Karpas-422 (cell line): ENCODE data around the gene NMT1. TPM values are rescaled to one million over a fixed set of nuclear protein-coding genes. Genes with fewer than 3 reads are reported as not detected.

Experiments
- DNase-seq: peaks from one replicate; pipeline ENCODE4 v3.0.0-alpha.2; 2015
- H2AFZ ChIP-seq: fragments of 200-600 bp; sonication (generic); 2 replicates; pipeline ENCODE4 v1.6.1; 2014; ENCODE audit warnings: antibody characterized with exemption, low read length, mixed read lengths
- H3K27ac ChIP-seq: fragments of 200-600 bp; sonication (generic); 2 replicates; pipeline ENCODE4 v1.5.1; 2014; ENCODE audit warnings: mild to moderate bottlenecking, low read length, moderate library complexity
- H3K27me3 ChIP-seq: fragments of 200-600 bp; sonication (generic); 2 replicates; pipeline ENCODE4 v1.6.1; 2014; ENCODE audit warnings: low read length, mixed read lengths
- H3K36me3 ChIP-seq: fragments of 200-600 bp; sonication (generic); 2 replicates; pipeline ENCODE4 v1.6.1; 2014; ENCODE audit warnings: low read length, mixed read lengths; ENCODE audit not compliant: insufficient read depth
- H3K4me1 ChIP-seq: fragments of 200-600 bp; sonication (generic); 2 replicates; pipeline ENCODE4 v1.6.1; 2014; ENCODE audit warnings: mild to moderate bottlenecking, low read length, mixed read lengths
- H3K4me2 ChIP-seq: fragments of 200-600 bp; sonication (generic); 2 replicates; pipeline ENCODE4 v1.6.1; 2014; ENCODE audit warnings: low read length, low read depth, mild to moderate bottlenecking; ENCODE audit not compliant: poor library complexity, severe bottlenecking
- H3K4me3 ChIP-seq: fragments of 200-600 bp; sonication (generic); 2 replicates; pipeline ENCODE4 v1.5.1; 2014; ENCODE audit warnings: mild to moderate bottlenecking, antibody characterized with exemption, low read length, mixed read lengths
- H3K79me2 ChIP-seq: fragments of 200-600 bp; sonication (generic); 2 replicates; pipeline ENCODE4 v1.6.1; 2014; ENCODE audit warnings: mild to moderate bottlenecking, low read length, mixed read lengths
- H3K9ac ChIP-seq: fragments of 200-600 bp; sonication (generic); 2 replicates; pipeline ENCODE4 v1.6.0; 2014; ENCODE audit warnings: low read length
- H3K9me2 ChIP-seq: fragments of 200-600 bp; sonication (generic), shearing (Covaris generic); replicated peaks from 2 replicates; pipeline ENCODE4 v1.6.0; 2014; ENCODE audit warnings: mild to moderate bottlenecking, low read length, moderate library complexity; ENCODE audit not compliant: insufficient read depth
- H3K9me3 ChIP-seq: fragments of 300-700, 200-600 bp; sonication (generic); 2 replicates; pipeline ENCODE4 v1.6.1; 2014; ENCODE audit warnings: low read length, mixed read lengths
- H4K20me1 ChIP-seq: fragments of 200-600 bp; sonication (generic); 2 replicates; pipeline ENCODE4 v1.6.1; 2014; ENCODE audit warnings: mild to moderate bottlenecking, antibody characterized with exemption, low read length, low read depth; ENCODE audit not compliant: insufficient read depth
- total RNA-seq: library from RNA; depleted of rRNA; stranded (reverse); fragments of >200 nt; shearing (Covaris generic); gene quantifications from 2 replicates; pipeline ENCODE4 v1.2.3, GENCODE V29; 2014; ENCODE audit warnings: low replicate concordance

The NMT1 gene
- total RNA-seq, 1 experiment from 2014 or later: 48.5 TPM

DNA sequence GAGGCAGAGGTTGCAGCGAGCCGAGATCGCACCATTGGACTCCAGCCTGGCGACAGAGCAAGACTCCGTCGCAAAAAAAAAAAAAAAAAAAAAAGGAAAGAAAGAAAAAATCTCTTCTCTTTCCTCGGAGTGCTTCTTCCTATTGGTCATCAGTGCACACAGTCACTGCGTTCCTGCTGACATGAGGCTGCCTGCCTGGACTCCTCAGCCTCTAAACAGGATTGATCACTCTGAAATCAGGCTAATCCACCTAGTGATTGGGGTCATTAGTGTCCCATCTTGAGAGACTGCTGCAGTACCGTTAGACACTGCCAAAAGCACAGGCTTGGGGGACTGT lies 40.4 kb downstream of the NMT1 start:
- no peaks in the 10 kb centered on the region for H3K9me3 ChIP-seq
- peaks cover 28% of the 10 kb centered on the region for H3K36me3 ChIP-seq
- H2AFZ ChIP-seq: no peak overlapping the region
- H3K9me2 ChIP-seq: no peaks in the 10 kb centered on the region
- no peaks in the 10 kb centered on the region for H3K27me3 ChIP-seq
- no peak overlapping the region for H3K4me2 ChIP-seq
- H3K4me1 ChIP-seq: peaks cover 2% of the 10 kb centered on the region
- DNase-seq: no peak
- no peak overlapping the region for H3K9ac ChIP-seq
- H3K27ac ChIP-seq: no peak overlapping the region
- H3K79me2 ChIP-seq: no peaks in the 10 kb centered on the region
- no peak overlapping the region for H3K4me3 ChIP-seq
- H4K20me1 ChIP-seq: peaks cover 10% of the 10 kb centered on the region; the same call in 1 of the 2 replicates

DNA sequence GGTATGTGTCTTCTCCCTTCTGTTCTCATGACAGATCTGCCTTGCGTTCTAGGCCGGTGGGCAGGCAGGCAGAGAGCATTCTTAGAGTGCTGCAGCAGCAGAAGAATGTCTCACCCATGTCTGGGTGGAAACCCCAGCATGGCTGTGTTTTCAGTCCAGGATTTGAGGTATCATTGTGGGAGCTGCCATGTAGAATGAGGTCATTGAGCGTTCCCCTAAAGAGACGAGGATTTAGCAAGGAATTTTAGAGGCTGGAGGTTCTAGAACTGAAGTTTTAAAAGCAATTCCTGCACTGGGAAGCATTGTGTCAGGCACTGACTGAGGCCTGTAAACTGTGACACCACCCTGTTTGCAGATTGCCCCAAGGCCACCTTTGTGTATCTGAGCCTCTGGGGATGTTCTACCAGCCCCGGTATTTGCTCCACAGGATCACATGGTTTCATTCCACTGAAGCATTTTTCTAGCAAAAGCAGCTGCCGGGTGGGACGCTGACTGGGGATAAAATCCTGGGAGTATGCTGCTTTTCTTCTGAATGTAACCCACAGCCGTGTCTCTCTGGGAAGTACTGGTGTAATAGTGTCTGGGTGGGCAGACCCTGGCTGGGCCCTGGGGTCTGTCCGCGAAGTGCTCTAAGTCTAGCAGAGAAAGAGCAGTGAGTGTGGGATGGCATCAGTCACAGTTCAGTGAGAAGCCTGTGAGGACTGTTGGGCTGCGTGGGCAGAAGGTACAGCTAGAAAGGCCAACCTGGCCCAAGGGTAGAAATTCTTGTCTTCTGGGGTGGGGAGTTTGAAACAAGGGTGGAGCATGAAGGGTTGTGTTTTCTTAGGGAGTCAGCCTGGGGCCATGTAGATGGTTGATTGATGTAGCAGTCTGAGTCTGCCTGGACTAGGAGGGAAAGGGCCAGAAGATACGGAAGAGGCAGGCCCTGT lies 41.0 kb downstream of the NMT1 start:
- no peak overlapping the region for H2AFZ ChIP-seq
- 0 out of 2 replicates have a peak, but pooled peaks cover 4% of the 10 kb centered on the region for H4K20me1 ChIP-seq
- H3K27me3 ChIP-seq: no peaks in the 10 kb centered on the region
- H3K9me2 ChIP-seq: no peaks in the 10 kb centered on the region
- H3K9ac ChIP-seq: no peak overlapping the region
- H3K4me2 ChIP-seq: no peak overlapping the region
- H3K36me3 ChIP-seq: peaks cover 22% of the 10 kb centered on the region
- no peak overlapping the region for H3K4me3 ChIP-seq
- H3K79me2 ChIP-seq: no peaks in the 10 kb centered on the region
- H3K9me3 ChIP-seq: no peaks in the 10 kb centered on the region
- no peak overlapping the region for H3K27ac ChIP-seq
- no peak for DNase-seq
- no peaks in the 10 kb centered on the region for H3K4me1 ChIP-seq

DNA sequence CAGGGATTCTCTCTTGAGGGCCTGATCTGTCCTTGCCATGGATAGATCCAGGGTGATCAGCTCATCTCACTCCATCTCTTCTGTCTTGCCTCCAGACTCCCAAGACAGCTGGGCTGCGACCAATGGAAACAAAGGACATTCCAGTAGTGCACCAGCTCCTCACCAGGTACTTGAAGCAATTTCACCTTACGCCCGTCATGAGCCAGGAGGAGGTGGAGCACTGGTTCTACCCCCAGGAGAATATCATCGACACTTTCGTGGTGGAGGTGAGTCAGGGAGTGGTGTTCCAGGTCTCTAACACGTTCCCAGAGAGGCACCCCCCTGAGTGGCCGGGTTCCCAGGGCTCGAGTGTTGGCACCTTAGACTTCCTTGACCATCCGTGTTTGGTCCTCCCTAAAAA lies 41.7 kb downstream of the NMT1 start:
- Histone ChIP-seq H3K4me2 (no peak overlapping the region), H3K27ac (no peak overlapping the region), H4K20me1 (0 out of 2 replicates have a peak, but pooled peaks cover 3% of the 10 kb centered on the region), H3K9me3 (no peaks in the 10 kb centered on the region), H3K4me1 (no peaks in the 10 kb centered on the region), H3K36me3 (peaks cover 15% of the 10 kb centered on the region), H3K9ac (no peak overlapping the region), H3K4me3 (no peak overlapping the region), H3K79me2 (no peaks in the 10 kb centered on the region), H2AFZ (no peak overlapping the region), H3K27me3 (no peaks in the 10 kb centered on the region), H3K9me2 (no peaks in the 10 kb centered on the region)
- no peak for DNase-seq

- no peaks in the 10 kb centered on the region for H3K9me3 ChIP-seq
- no peak overlapping the region for H3K4me2 ChIP-seq
- H4K20me1 ChIP-seq: 0 out of 2 replicates have a peak, but pooled peaks cover 4% of the 10 kb centered on the region
- H2AFZ ChIP-seq: no peak overlapping the region
- H3K27me3 ChIP-seq: no peaks in the 10 kb centered on the region
- no peaks in the 10 kb centered on the region for H3K9me2 ChIP-seq
- no peak overlapping the region for H3K9ac ChIP-seq
- DNase-seq: no peak
- no peaks in the 10 kb centered on the region for H3K79me2 ChIP-seq
- no peak overlapping the region for H3K27ac ChIP-seq
- no peaks in the 10 kb centered on the region for H3K4me1 ChIP-seq
- no peak overlapping the region for H3K4me3 ChIP-seq
- H3K36me3 ChIP-seq: peaks cover 12% of the 10 kb centered on the region
Observed at GRCh38 chr17:45103269-45103795, 42.2 kb downstream of the NMT1 start.

- H3K4me2 ChIP-seq: no peak overlapping the region
Observed at GRCh38 chr17:45104029-45104428, 42.9 kb downstream of the NMT1 start.

DNA sequence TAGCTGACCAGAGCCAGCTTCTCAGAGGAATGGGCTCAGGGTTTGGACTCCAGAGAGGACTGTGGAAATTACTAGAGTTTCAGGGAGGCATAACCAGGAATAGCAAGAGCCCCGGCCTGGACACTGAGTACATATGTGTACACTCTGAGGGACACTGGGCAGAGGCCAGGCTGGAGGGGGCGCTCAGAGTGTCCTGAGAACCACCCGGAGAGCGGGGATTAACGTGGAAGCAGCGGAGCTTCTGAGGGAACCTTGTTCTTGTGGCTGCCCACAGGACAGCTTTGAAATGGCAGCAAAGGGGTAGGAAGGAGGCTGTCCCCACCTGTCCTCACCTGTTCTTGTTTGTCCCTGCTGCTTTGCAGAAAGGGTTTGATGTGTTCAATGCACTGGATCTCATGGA lies 43.4 kb downstream of the NMT1 start:
- Histone ChIP-seq H3K27me3 (no peaks in the 10 kb centered on the region), H4K20me1 (0 out of 2 replicates have a peak, but pooled peaks cover 6% of the 10 kb centered on the region), H3K9ac (no peak overlapping the region), H3K27ac (no peak overlapping the region), H3K4me1 (no peaks in the 10 kb centered on the region), H3K9me2 (no peaks in the 10 kb centered on the region), H2AFZ (no peak overlapping the region), H3K9me3 (no peaks in the 10 kb centered on the region), H3K36me3 (peaks cover 10% of the 10 kb centered on the region), H3K4me2 (no peak overlapping the region), H3K4me3 (no peak overlapping the region), H3K79me2 (no peaks in the 10 kb centered on the region)
- no peak for DNase-seq

More at GRCh38 chr17:45104029-45104428, 42.9 kb downstream of the NMT1 start:
- Histone ChIP-seq H3K36me3 (peaks cover 12% of the 10 kb centered on the region), H3K4me1 (no peaks in the 10 kb centered on the region), H3K79me2 (no peaks in the 10 kb centered on the region), H2AFZ (no peak overlapping the region), H3K9ac (no peak overlapping the region), H3K4me3 (no peak overlapping the region), H3K27me3 (no peaks in the 10 kb centered on the region), H4K20me1 (0 out of 2 replicates have a peak, but pooled peaks cover 6% of the 10 kb centered on the region), H3K9me3 (no peaks in the 10 kb centered on the region), H3K9me2 (no peaks in the 10 kb centered on the region), H3K27ac (no peak overlapping the region)
- no peak for DNase-seq

DNA sequence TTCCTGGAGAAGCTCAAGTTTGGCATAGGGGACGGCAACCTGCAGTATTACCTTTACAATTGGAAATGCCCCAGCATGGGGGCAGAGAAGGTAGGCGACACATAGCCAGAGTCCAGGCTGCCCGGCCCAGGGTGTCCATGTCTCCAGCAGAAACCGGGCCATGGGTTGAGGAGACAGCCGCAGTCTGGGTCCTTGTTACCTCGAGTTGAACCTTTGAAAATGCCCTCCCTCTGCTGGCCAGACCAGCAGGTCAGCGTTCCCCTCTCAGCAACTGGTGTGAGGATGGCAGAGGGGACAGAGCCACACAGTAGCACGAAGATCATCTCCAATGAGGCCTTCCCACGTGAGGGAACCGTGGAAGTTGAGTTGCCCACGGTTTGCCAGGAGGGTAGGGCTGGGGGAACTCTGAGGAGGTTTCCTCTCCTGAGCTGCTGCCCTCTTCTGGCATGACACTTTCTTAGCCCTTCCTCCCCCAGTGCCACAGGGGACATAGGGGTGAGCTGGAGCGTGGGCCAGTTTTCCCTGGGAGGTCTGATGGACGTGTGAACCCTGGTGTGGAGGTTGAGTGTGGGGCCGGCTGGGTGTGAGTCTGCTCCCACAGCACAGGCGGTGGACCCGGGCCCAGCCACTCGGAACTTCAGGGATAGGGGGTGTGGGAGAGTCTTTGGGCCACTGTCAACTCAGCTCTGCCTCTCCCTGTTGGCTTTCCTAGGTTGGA lies 43.9 kb downstream of the NMT1 start:
- no peak overlapping the region for H3K9ac ChIP-seq
- H3K36me3 ChIP-seq: peaks cover 5% of the 10 kb centered on the region
- no peak overlapping the region for H3K4me3 ChIP-seq
- no peak overlapping the region for H3K4me2 ChIP-seq
- no peaks in the 10 kb centered on the region for H3K27me3 ChIP-seq
- no peaks in the 10 kb centered on the region for H3K4me1 ChIP-seq
- no peaks in the 10 kb centered on the region for H3K9me3 ChIP-seq
- H3K9me2 ChIP-seq: no peaks in the 10 kb centered on the region
- H4K20me1 ChIP-seq: 0 out of 2 replicates have a peak, but pooled peaks cover 6% of the 10 kb centered on the region
- no peak overlapping the region for H3K27ac ChIP-seq
- H2AFZ ChIP-seq: no peak overlapping the region
- H3K79me2 ChIP-seq: no peaks in the 10 kb centered on the region
- no peak for DNase-seq

- Histone ChIP-seq H2AFZ (no peak overlapping the region), H3K4me1 (no peaks in the 10 kb centered on the region; the same call in 1 of the 2 replicates), H3K9me3 (no peaks in the 10 kb centered on the region)
Observed at GRCh38 chr17:45106096-45106495, 45.0 kb downstream of the NMT1 start.

More at GRCh38 chr17:45106096-45106495, 45.0 kb downstream of the NMT1 start:
- Histone ChIP-seq H3K27me3 (no peaks in the 10 kb centered on the region), H3K9me2 (no peaks in the 10 kb centered on the region), H3K27ac (no peak overlapping the region), H3K4me3 (no peak overlapping the region), H3K9ac (no peak overlapping the region), H4K20me1 (peaks cover 12% of the 10 kb centered on the region; the same call in 1 of the 2 replicates), H3K4me2 (no peak overlapping the region), H3K36me3 (peaks cover 5% of the 10 kb centered on the region), H3K79me2 (no peaks in the 10 kb centered on the region)
- DNase-seq: no peak
